AG04449 (cell line): Measurements from ENCODE around the gene IGF2BP3.

Experiments used
- CTCF ChIA-PET: fragments of 350-600 bp; formaldehyde crosslinking; extraction: SDS; loops from one replicate; lab custom pipeline; 2021; ENCODE audit warnings: antibody characterized with exemption; lab: Yijun Ruan, JAX
- POLR2A ChIA-PET: fragments of 400-600, 350-600 bp; formaldehyde crosslinking; extraction: SDS; loops from one replicate; lab custom pipeline; 2020; ENCODE audit warnings: antibody characterized with exemption, inconsistent platforms; lab: Yijun Ruan, JAX
- DNase-seq: peaks from one replicate; pipeline ENCODE4 v3.0.0-alpha.2; 2010; ENCODE audit warnings: low read depth, low spot score
- H3K4me3 ChIP-seq: 2 replicates; pipeline ENCODE4 v1.5.1; 2011; ENCODE audit warnings: low read depth, mild to moderate bottlenecking, control low read depth, low read length
- TF ChIP-seq, protein P1 (sequence below): IDR thresholded peaks from one replicate; pipeline ENCODE4 v1.5.1; 2011; ENCODE audit warnings: mild to moderate bottlenecking, moderate library complexity, low read length, control low read depth, inconsistent platforms; ENCODE audit not compliant: insufficient read depth; ENCODE audit errors: missing control alignments

Gene IGF2BP3

DNA sequence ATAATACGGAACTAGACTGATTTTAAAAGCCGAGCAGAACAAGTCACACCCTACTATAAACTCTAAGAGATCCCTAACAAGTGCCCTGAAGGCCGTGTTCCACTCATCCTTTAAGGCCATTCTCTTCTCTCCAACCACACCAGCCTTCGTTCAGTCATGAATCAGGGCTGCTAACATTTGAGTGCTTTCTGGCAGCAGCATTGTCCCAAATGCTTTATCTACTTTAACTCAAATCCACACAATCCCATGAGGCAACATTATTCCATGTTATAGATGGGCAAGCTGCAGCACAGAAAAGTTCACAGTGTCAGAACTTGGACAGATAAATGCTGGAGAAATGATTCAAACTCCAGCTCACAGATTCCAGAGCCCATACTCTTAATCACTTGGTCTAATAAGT is 97.7 kb downstream of the IGF2BP3 start:
- no peak for DNase-seq
- H3K4me3 ChIP-seq = no peak overlapping the region
- TF ChIP-seq, protein P1, sequence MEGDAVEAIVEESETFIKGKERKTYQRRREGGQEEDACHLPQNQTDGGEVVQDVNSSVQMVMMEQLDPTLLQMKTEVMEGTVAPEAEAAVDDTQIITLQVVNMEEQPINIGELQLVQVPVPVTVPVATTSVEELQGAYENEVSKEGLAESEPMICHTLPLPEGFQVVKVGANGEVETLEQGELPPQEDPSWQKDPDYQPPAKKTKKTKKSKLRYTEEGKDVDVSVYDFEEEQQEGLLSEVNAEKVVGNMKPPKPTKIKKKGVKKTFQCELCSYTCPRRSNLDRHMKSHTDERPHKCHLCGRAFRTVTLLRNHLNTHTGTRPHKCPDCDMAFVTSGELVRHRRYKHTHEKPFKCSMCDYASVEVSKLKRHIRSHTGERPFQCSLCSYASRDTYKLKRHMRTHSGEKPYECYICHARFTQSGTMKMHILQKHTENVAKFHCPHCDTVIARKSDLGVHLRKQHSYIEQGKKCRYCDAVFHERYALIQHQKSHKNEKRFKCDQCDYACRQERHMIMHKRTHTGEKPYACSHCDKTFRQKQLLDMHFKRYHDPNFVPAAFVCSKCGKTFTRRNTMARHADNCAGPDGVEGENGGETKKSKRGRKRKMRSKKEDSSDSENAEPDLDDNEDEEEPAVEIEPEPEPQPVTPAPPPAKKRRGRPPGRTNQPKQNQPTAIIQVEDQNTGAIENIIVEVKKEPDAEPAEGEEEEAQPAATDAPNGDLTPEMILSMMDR = no peak
- POLR2A ChIA-PET = no interaction called here
- CTCF ChIA-PET = interaction anchor here (2.1 kb wide), 1 partner anchor 15 kb away, joined by 8 read pairs; no protein-coding TSS in a partner anchor

DNA sequence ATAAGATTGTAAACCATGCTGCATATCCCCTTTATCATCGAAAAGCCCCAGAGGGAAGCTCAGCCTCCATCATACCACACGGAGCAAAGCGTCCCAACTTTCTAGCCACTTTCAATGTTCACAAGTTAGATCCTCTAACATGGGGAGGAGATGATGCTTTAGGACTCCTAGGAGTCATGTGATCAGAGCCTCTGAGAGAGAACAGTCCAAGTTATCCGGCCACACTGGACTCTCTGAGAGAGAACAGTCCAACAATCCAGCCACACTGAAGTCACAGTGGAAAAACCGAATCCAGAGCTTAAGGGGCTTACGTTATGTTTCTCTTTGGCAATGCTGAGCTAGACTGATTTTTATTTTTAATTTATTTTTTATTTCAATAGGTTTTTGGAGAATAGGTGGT is 98.6 kb downstream of the IGF2BP3 start:
- POLR2A ChIA-PET = no interaction called here
- no peak for DNase-seq
- CTCF ChIA-PET = no interaction called here
- TF ChIP-seq, protein P1 = no peak
- H3K4me3 ChIP-seq = no peak overlapping the region

DNA sequence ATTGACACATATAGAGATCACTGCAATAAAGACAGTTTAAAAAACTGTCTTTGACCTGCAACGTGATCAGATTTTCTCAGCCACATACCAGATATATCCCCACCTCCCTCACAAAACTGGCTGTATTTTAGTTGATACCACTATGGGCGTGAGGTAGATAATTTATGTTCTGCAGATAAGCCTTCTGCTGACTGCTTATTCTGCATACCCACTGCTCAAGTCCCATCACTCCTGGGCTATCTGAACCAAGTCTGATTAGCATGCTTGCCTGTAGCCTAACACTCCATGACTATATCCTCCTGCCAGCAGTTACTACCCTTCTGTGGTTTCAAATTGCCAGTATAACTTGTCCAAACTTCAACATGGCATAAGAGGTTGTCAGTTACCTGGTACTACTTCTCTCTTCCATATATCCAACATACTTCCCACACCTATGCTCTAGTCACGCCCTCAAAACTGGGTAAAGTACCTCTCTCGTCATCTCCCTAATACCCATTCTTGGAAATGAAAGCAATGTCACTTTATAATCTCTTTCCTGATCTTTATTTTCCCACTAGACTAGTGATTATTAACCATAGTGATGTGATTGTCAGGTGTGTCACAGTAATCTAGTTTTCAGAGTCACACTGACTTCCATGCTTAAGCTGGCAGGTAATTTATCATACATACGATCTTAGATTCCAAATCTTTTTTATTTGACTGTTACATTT is 100.4 kb downstream of the IGF2BP3 start:
- no peak overlapping the region for H3K4me3 ChIP-seq
- ChIA-PET POLR2A (no interaction called here), CTCF (no interaction called here)
- no peak for DNase-seq
- TF ChIP-seq, protein P1 = no peak

DNA sequence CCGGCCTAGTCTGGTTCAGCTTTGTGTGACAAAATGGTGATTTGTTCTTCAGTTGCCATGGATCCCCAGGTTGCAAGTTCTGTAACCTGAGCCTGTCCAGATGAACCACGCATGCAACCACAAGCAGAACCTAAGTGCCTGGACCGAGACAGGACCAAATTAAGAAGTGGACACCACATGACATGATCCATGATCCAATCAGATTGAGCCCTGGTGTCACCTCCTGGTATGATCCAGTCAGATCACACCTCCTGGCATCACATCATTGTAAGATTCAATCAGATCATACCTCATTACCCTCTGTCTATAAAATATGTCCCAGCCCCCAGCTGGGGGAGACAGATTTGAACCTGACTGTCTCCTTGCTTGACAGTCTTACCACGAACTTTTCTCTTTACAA is 101.2 kb downstream of the IGF2BP3 start:
- POLR2A ChIA-PET = no interaction called here
- DNase-seq = no peak
- H3K4me3 ChIP-seq = no peak overlapping the region
- TF ChIP-seq, protein P1 = no peak
- CTCF ChIA-PET = no interaction called here

DNA sequence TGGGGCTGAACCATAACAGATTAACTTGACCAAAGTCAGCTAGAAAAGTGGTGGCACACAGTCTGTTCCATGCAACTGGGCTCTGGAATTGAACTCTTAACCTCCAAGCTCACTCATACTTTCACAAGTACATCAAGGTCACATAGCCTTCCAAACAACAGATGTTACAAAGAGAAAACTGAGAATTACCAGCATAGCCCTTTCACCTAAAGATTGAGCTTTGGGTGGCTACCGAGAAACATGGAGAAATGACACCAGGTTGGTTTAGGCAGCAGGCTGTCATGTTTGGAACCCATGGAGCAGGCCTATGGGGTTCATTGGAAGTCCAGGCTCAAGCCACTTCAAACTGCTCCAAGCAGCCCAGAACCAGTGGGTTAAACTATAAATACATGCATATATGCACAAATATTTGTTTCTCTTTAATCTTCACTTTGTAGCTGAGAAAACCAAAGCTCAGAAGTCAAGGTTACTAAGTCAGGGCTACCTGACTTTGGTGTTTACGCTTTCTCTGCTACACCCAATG is 112.1 kb downstream of the IGF2BP3 start:
- no peak for DNase-seq
- no peak overlapping the region for H3K4me3 ChIP-seq
- POLR2A ChIA-PET = no interaction called here
- TF ChIP-seq, protein P1 = no peak
- CTCF ChIA-PET = interaction anchor here (0.7 to 2.9 kb wide), 25 partner anchors 9 to 189 kb away, joined by 3 to 25 read pairs (median 4); no protein-coding TSS in a partner anchor
